Transverse colon (tissue), 4 donors: Measurements from ENCODE around the gene KRTAP2-3. TPM values are rescaled to one million over a fixed set of nuclear protein-coding genes. Genes with fewer than 3 reads are reported as not detected.

ENCODE experiments used
- DNase-seq: peaks from one replicate; pipeline ENCODE4 v3.0.0-alpha.2; 2019
- H3K27ac ChIP-seq, 4 donors: fragments of 200-600 bp; sonication (generic); 2 replicates each; pipeline ENCODE4 v1.5.1; 2016 to 2018; ENCODE audit warnings: inconsistent platforms in 4 of 4
- H3K27me3 ChIP-seq: fragments of 200-600 bp; sonication (generic); 2 replicates; pipeline ENCODE4 v1.5.1; 2017; ENCODE audit warnings: inconsistent platforms
- H3K36me3 ChIP-seq, 4 donors: fragments of 200-600 bp; sonication (generic); 2 replicates each; pipeline ENCODE4 v1.5.1; 2017 to 2019; ENCODE audit warnings: inconsistent platforms in 4 of 4
- H3K4me1 ChIP-seq, 4 donors: fragments of 200-600 bp; sonication (generic); 2 replicates each; pipeline ENCODE4 v1.5.1; 2017 to 2020; ENCODE audit warnings: inconsistent platforms in 4 of 4
- H3K4me3 ChIP-seq, 4 donors: fragments of 200-600 bp; sonication (generic); 1 replicate in 1 of 4; 2 replicates in 3 of 4; pipeline versions ENCODE4 v1.5.1 to v1.6.1; 2017 to 2019; ENCODE audit warnings: inconsistent platforms in 4 of 4
- H3K9me3 ChIP-seq, 2 donors: fragments of 200-600 bp; sonication (generic); 2 replicates each; pipeline ENCODE4 v1.5.1; 2017 to 2019; ENCODE audit warnings: inconsistent platforms in 2 of 2
- EP300 ChIP-seq: sonication (generic); formaldehyde crosslinking; IDR thresholded peaks from one replicate; pipeline ENCODE4 v1.6.1; 2017; ENCODE audit warnings: antibody characterized with exemption, low read depth
- POLR2A ChIP-seq: fragments of 450-650 bp; IDR thresholded peaks from one replicate; pipeline ENCODE4 v1.6.1; 2016; ENCODE audit warnings: antibody characterized with exemption, mild to moderate bottlenecking, moderate library complexity
- POLR2AphosphoS5 ChIP-seq, 3 donors: sonication (generic); formaldehyde crosslinking; IDR thresholded peaks; one replicate each; pipeline ENCODE4 v1.6.1; 2016; ENCODE audit warnings: antibody characterized with exemption in 3 of 3
- WGBS, 2 donors: methylation state at CpG; one replicate each; pipeline ENCODE4 v1.1.5; 2018; ENCODE audit warnings: low coverage in 1 of 2; 5-methylcytosine and 5-hydroxymethylcytosine counted together
- in situ Hi-C, 4 donors: fragments of 200-750 bp; cut with MboI; loops; one replicate each; pipeline versions ENCODE4 v1.15.0 to v1.15.1; 2017; ENCODE audit warnings: low sequenced_read_pairs in 3 of 4, low pct_ligation_motif_present in 1 of 4, low pct_unique_long_range_greater_than_20kb in 1 of 4
- intact Hi-C: fragments of 100-400 bp; cut with DNase I; formaldehyde crosslinking; loops from one replicate; pipeline ENCODE4 v1.15.1; 2023; ENCODE audit warnings: low total_unique reads
- total RNA-seq, 4 donors: library from RNA; depleted of rRNA; stranded (reverse); fragments of >200 nt; gene quantifications; one replicate each; pipeline ENCODE4 v1.1.0, GENCODE V29; 2016
- TF ChIP-seq, protein P1 (sequence below), 5 experiments: fragments of 200-600 bp in 3 of 5; fragments of 450-650 bp in 2 of 5; sonication (generic) in 3 of 5; IDR thresholded peaks; 1 replicate in 2 of 5; 2 replicates in 3 of 5; pipeline ENCODE4 v1.5.1; 2016 to 2017; ENCODE audit warnings: antibody characterized with exemption in 5 of 5, inconsistent platforms in 3 of 5, mild to moderate bottlenecking in 2 of 5, moderate library complexity in 1 of 5

KRTAP2-3 gene
- total RNA-seq, 4 donors from 2014 or later = not detected

- H3K27me3 ChIP-seq = no peaks in the 10 kb centered on the region
- no peaks in the 10 kb centered on the region for H3K9me3 ChIP-seq
- H3K27ac ChIP-seq = no peak overlapping the region
- intact Hi-C loops = no loop called here
- TF ChIP-seq POLR2A = no peak
- no peak for TF ChIP-seq POLR2AphosphoS5 (IDR thresholded peaks at IDR 0.05)
- TF ChIP-seq, protein P1, sequence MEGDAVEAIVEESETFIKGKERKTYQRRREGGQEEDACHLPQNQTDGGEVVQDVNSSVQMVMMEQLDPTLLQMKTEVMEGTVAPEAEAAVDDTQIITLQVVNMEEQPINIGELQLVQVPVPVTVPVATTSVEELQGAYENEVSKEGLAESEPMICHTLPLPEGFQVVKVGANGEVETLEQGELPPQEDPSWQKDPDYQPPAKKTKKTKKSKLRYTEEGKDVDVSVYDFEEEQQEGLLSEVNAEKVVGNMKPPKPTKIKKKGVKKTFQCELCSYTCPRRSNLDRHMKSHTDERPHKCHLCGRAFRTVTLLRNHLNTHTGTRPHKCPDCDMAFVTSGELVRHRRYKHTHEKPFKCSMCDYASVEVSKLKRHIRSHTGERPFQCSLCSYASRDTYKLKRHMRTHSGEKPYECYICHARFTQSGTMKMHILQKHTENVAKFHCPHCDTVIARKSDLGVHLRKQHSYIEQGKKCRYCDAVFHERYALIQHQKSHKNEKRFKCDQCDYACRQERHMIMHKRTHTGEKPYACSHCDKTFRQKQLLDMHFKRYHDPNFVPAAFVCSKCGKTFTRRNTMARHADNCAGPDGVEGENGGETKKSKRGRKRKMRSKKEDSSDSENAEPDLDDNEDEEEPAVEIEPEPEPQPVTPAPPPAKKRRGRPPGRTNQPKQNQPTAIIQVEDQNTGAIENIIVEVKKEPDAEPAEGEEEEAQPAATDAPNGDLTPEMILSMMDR (IDR thresholded peaks at IDR 0.05) = no peak
- no peak for TF ChIP-seq EP300
- in situ Hi-C loops = no loop called here
- no peak for DNase-seq
- H3K4me1 ChIP-seq = no peaks in the 10 kb centered on the region
- WGBS, 2 donors = 76% methylated on average over 3 of the region's 3 CpGs; no CpG with 5 or more reads in 1 of the 2 donors
- H3K4me3 ChIP-seq = no peak overlapping the region
- H3K36me3 ChIP-seq = no peaks in the 10 kb centered on the region
Measured at GRCh38 chr17:41013181-41013580, 46.7 kb downstream of the KRTAP2-3 start.

GRCh38 chr17:41012326-41013120 lies 47.4 kb downstream of the KRTAP2-3 start:
- H3K27ac ChIP-seq = no peak overlapping the region
- 76 to 82% methylated on average over 5 to 6 of the region's 6 CpGs for WGBS, 2 donors
- no peak overlapping the region for H3K4me3 ChIP-seq
- H3K27me3 ChIP-seq = no peaks in the 10 kb centered on the region
- no peak for TF ChIP-seq EP300
- no peak for TF ChIP-seq POLR2A
- TF ChIP-seq, protein P1 (IDR thresholded peaks at IDR 0.05) = no peak
- TF ChIP-seq POLR2AphosphoS5 (IDR thresholded peaks at IDR 0.05) = no peak
- intact Hi-C loops (no loop called here), in situ Hi-C loops (no loop called here)
- no peaks in the 10 kb centered on the region for H3K36me3 ChIP-seq
- no peaks in the 10 kb centered on the region for H3K9me3 ChIP-seq
- DNase-seq = no peak
- no peaks in the 10 kb centered on the region for H3K4me1 ChIP-seq

- Histone ChIP-seq H3K27me3 (no peaks in the 10 kb centered on the region), H3K4me3 (no peak overlapping the region), H3K4me1 (no peaks in the 10 kb centered on the region), H3K27ac (no peak overlapping the region), H3K36me3 (no peaks in the 10 kb centered on the region), H3K9me3 (no peaks in the 10 kb centered on the region)
- no peak for DNase-seq
- in situ Hi-C loops (no loop called here), intact Hi-C loops (no loop called here)
- TF ChIP-seq, protein P1 (IDR thresholded peaks at IDR 0.05) = no peak
- no peak for TF ChIP-seq EP300
- TF ChIP-seq POLR2AphosphoS5 (IDR thresholded peaks at IDR 0.05) = no peak
- TF ChIP-seq POLR2A = no peak
Measured at GRCh38 chr17:41010441-41010840, 49.5 kb downstream of the KRTAP2-3 start.

GRCh38 chr17:41009936-41010335 lies 50.0 kb downstream of the KRTAP2-3 start:
- WGBS, 2 donors = 38 to 93% methylated on average over 1 of the region's 1 CpG
- H3K9me3 ChIP-seq = no peaks in the 10 kb centered on the region
- intact Hi-C loops = no loop called here
- H3K4me3 ChIP-seq = no peak overlapping the region
- H3K36me3 ChIP-seq = no peaks in the 10 kb centered on the region
- H3K4me1 ChIP-seq = no peaks in the 10 kb centered on the region
- DNase-seq = no peak
- TF ChIP-seq POLR2A = no peak
- TF ChIP-seq, protein P1 (IDR thresholded peaks at IDR 0.05) = no peak
- TF ChIP-seq EP300 = no peak
- no peak for TF ChIP-seq POLR2AphosphoS5 (IDR thresholded peaks at IDR 0.05)
- H3K27ac ChIP-seq = no peak overlapping the region
- in situ Hi-C loops = no loop called here
- no peaks in the 10 kb centered on the region for H3K27me3 ChIP-seq
